ENCODE measurements around the gene CDKL5.
"Not testable (repeated sequence)": the region's sequence is repeated elsewhere in the genome, so short reads cannot be mapped to it uniquely, and the experiment has no call there.

Gene CDKL5

DNA sequence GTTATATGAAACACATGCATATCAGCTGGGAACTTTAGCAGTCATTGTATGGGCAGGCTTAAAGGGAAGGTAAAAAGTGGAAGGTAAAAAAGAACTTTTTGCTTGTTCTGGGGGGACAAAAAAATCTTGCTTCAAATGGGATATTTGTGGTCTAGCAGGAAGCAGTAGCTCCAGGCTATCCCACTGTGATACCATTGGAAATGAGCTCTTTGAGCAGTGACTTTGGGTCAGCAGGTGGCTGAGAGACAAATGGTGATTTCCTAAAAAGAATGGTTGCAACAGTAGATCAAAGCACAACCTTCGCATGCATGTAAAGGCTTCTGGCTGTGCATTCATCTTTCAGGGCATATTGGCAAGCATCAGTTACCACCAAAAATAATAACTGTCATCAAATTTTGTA is 140.3 kb downstream of the CDKL5 start:
- no peaks in the 10 kb centered on the region for H3K27me3 Mint-ChIP-seq
- ATAC-seq (replicated peaks), result no peak
- H3K4me1 Mint-ChIP-seq (ENCODE audit: low read depth in 2 of 2), result no peaks in the 10 kb centered on the region
- no peak for DNase-seq
- no peak overlapping the region for H3K4me3 Mint-ChIP-seq
- no peaks in the 10 kb centered on the region for H3K9me3 Mint-ChIP-seq
- no peaks in the 10 kb centered on the region for H3K36me3 Mint-ChIP-seq (ENCODE audit: insufficient read depth)
- no peak overlapping the region for H3K27ac Mint-ChIP-seq

DNA sequence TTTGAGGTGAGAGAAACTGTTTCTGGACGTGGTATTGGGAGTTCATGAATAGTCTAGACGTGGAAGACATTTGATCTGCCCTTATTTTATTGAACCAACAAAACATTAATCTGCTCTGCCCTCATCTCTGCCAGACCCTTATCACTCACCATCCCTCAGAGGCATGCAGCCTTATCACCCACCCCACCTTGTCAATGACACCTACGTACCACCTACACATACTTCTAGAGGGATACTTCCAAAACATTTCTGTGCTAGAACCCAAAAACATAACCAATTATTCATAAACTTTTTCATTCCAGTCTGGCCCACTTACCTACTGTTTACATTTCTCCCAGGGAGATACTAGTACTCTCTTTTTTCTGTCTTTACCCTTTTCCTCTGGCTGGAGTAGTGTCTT is 141.3 kb downstream of the CDKL5 start:
- Mint-ChIP-seq H3K36me3 (ENCODE audit: insufficient read depth) (no peaks in the 10 kb centered on the region), H3K27ac (no peak overlapping the region), H3K27me3 (no peaks in the 10 kb centered on the region), H3K9me3 (no peaks in the 10 kb centered on the region), H3K4me3 (no peak overlapping the region), H3K4me1 (ENCODE audit: low read depth in 2 of 2) (no peaks in the 10 kb centered on the region)
- DNase-seq, result no peak
- ATAC-seq (replicated peaks), result no peak

DNA sequence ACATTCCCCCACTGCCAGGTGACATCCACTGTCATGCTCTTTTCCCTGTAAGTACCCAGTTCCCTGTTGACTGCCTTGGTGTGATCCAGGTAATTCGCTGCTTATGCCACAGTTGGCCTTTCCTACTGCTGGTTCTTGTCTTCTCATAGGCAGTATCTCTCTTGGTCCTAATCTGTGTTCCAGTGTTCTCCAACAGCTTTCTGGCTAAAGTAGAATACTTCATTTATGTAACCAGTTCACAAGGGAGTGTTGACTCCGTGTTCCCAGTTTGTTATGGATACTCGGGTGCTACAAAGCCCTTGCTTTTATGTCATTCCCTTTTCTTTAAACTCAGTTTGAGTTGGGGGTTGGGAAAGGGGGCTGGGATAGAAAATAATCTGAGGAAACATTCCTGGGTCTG is 148.1 kb downstream of the CDKL5 start:
- Mint-ChIP-seq H3K4me3 (no peak overlapping the region), H3K27me3 (no peaks in the 10 kb centered on the region), H3K36me3 (ENCODE audit: insufficient read depth) (no peaks in the 10 kb centered on the region), H3K4me1 (ENCODE audit: low read depth in 2 of 2) (peaks cover 0 to 2% of the 10 kb centered on the region in 2 donors), H3K9me3 (no peaks in the 10 kb centered on the region), H3K27ac (peak overlapping the region in 1 of 2 donors; percentile 23)
- no peak for DNase-seq
- ATAC-seq (replicated peaks), result no peak

DNA sequence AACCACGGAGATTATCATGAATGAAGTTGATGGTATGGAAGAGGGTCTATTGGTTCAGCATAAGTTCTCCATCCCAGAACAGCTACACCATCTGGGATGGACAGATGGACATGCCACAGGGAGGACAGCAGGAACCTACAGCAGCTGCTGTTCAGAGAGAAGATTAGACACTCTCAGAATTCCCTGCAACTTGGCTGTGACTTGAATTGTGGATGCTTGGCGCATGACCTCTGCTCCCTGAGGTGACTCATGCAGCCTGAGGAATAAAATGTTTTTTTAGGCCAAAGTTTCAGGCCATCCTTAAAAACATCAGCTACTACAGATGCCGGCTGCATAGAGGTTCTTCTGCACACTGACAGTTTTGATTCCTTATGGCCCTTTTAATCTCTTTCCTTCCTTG is 149.2 kb downstream of the CDKL5 start:
- DNase-seq (no peak), ATAC-seq (replicated peaks) (no peak)
- H3K9me3 Mint-ChIP-seq, result no peaks in the 10 kb centered on the region
- H3K4me3 Mint-ChIP-seq, result no peak overlapping the region
- H3K27me3 Mint-ChIP-seq, result no peaks in the 10 kb centered on the region
- H3K36me3 Mint-ChIP-seq (ENCODE audit: insufficient read depth), result no peaks in the 10 kb centered on the region
- H3K27ac Mint-ChIP-seq, result no peak overlapping the region
- H3K4me1 Mint-ChIP-seq (ENCODE audit: low read depth in 2 of 2), result peaks cover 0 to 2% of the 10 kb centered on the region in 2 donors

GRCh38 chrX:18575744-18576143 is 150.3 kb downstream of the CDKL5 start:
- no peaks in the 10 kb centered on the region for H3K9me3 Mint-ChIP-seq
- no peak overlapping the region for H3K27ac Mint-ChIP-seq
- H3K4me1 Mint-ChIP-seq (ENCODE audit: low read depth in 2 of 2), result peaks cover 0 to 2% of the 10 kb centered on the region in 2 donors
- no peaks in the 10 kb centered on the region for H3K36me3 Mint-ChIP-seq (ENCODE audit: insufficient read depth)
- H3K4me3 Mint-ChIP-seq, result no peak overlapping the region
- no peak for DNase-seq
- no peaks in the 10 kb centered on the region for H3K27me3 Mint-ChIP-seq
- no peak for ATAC-seq (replicated peaks)

GRCh38 chrX:18577400-18577799 is 152.0 kb downstream of the CDKL5 start:
- H3K27ac Mint-ChIP-seq, result no peak overlapping the region
- ATAC-seq (replicated peaks), result no peak
- H3K4me3 Mint-ChIP-seq, result no peak overlapping the region
- DNase-seq, result no peak
- no peaks in the 10 kb centered on the region for H3K36me3 Mint-ChIP-seq (ENCODE audit: insufficient read depth)
- H3K27me3 Mint-ChIP-seq, result no peaks in the 10 kb centered on the region
- no peaks in the 10 kb centered on the region for H3K9me3 Mint-ChIP-seq
- H3K4me1 Mint-ChIP-seq (ENCODE audit: low read depth in 2 of 2), result peaks cover 0 to 2% of the 10 kb centered on the region in 2 donors

DNA sequence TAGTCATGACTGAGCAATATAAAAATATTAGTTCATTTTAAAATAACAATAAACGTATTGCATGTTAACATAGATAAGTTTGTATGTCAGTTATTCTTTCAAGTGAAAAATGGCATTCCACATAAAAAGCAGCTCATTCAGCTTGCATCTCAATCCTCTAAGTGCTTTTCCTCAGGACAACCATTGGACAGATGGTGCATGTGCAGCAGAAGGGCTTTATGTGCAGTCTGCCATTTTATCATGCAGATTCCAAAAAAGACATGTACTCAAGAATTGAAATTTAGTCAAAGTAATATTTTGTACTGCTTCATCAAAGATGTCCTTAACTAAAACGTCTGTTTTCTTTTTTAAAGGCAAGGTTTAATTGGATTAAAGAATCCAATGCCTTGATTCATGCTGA is 153.1 kb downstream of the CDKL5 start:
- Mint-ChIP-seq H3K27me3 (no peaks in the 10 kb centered on the region), H3K4me3 (no peak overlapping the region), H3K36me3 (ENCODE audit: insufficient read depth) (no peaks in the 10 kb centered on the region), H3K4me1 (ENCODE audit: low read depth in 2 of 2) (peaks cover 0 to under 1% of the 10 kb centered on the region in 2 donors), H3K9me3 (no peaks in the 10 kb centered on the region), H3K27ac (no peak overlapping the region)
- DNase-seq (no peak), ATAC-seq (replicated peaks) (no peak)

- H3K9me3 Mint-ChIP-seq, result no peaks in the 10 kb centered on the region
- no peak overlapping the region for H3K4me3 Mint-ChIP-seq
- H3K36me3 Mint-ChIP-seq (ENCODE audit: insufficient read depth), result no peaks in the 10 kb centered on the region
- H3K27ac Mint-ChIP-seq, result no peak overlapping the region
- ATAC-seq (replicated peaks), result no peak
- DNase-seq, result no peak
- H3K27me3 Mint-ChIP-seq, result no peaks in the 10 kb centered on the region
- H3K4me1 Mint-ChIP-seq (ENCODE audit: low read depth in 2 of 2), result no peaks in the 10 kb centered on the region
These were observed 154.1 kb downstream of the CDKL5 start for GRCh38 chrX:18579495-18579894.

- Mint-ChIP-seq H3K4me1 (ENCODE audit: low read depth in 2 of 2) (no peaks in the 10 kb centered on the region), H3K36me3 (ENCODE audit: insufficient read depth) (peaks cover 4% of the 10 kb centered on the region), H3K9me3 (no peaks in the 10 kb centered on the region), H3K27ac (no peak overlapping the region), H3K27me3 (no peaks in the 10 kb centered on the region), H3K4me3 (no peak overlapping the region)
- ATAC-seq (replicated peaks) (no peak), DNase-seq (no peak)
These were observed 157.6 kb downstream of the CDKL5 start for GRCh38 chrX:18582910-18583493.

- H3K4me1 Mint-ChIP-seq (ENCODE audit: low read depth in 2 of 2); H3K27ac Mint-ChIP-seq; ATAC-seq (replicated peaks); H3K4me3 Mint-ChIP-seq; H3K27me3 Mint-ChIP-seq; H3K9me3 Mint-ChIP-seq; DNase-seq: not testable (repeated sequence)
- H3K36me3 Mint-ChIP-seq (ENCODE audit: insufficient read depth), result peaks cover 17% of the 10 kb centered on the region
These were observed 163.9 kb downstream of the CDKL5 start for GRCh38 chrX:18589292-18589691.

- Mint-ChIP-seq H3K36me3 (ENCODE audit: insufficient read depth) (peaks cover 13% of the 10 kb centered on the region), H3K4me3 (no peak overlapping the region), H3K27me3 (no peaks in the 10 kb centered on the region), H3K27ac (no peak overlapping the region), H3K9me3 (no peaks in the 10 kb centered on the region), H3K4me1 (ENCODE audit: low read depth in 2 of 2) (no peaks in the 10 kb centered on the region)
- ATAC-seq (replicated peaks) (no peak), DNase-seq (no peak)
These were observed 166.4 kb downstream of the CDKL5 start for GRCh38 chrX:18591834-18592233.

GRCh38 chrX:18594079-18594478 is 168.7 kb downstream of the CDKL5 start:
- Mint-ChIP-seq H3K9me3 (no peaks in the 10 kb centered on the region), H3K27ac (no peak overlapping the region), H3K27me3 (no peaks in the 10 kb centered on the region), H3K4me3 (no peak overlapping the region), H3K36me3 (ENCODE audit: insufficient read depth) (peaks cover 3% of the 10 kb centered on the region), H3K4me1 (ENCODE audit: low read depth in 2 of 2) (no peaks in the 10 kb centered on the region)
- ATAC-seq (replicated peaks) (no peak), DNase-seq (no peak)

DNA sequence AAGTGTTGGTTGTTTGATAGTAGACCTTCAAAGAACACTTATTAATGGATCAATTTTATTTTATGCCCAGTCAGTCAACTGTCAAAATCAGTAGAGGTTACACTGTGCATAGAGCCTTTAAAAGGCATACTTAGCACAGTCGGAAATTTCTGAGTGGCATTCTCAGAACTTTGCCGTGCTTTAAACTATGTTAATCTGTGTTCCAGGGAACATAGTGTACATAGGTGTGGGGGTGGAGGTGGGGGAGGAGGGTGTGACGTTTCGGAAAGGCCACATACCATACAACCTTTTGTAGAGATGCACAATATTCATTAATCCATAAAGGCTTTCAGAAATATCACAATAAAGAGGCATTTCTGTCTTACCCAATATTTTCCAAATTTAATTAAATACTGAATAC is 170.7 kb downstream of the CDKL5 start:
- H3K9me3 Mint-ChIP-seq, result no peaks in the 10 kb centered on the region
- no peak for DNase-seq
- no peak overlapping the region for H3K4me3 Mint-ChIP-seq
- no peak overlapping the region for H3K27ac Mint-ChIP-seq
- ATAC-seq (replicated peaks), result no peak
- peaks cover under 1% of the 10 kb centered on the region for H3K36me3 Mint-ChIP-seq (ENCODE audit: insufficient read depth)
- no peaks in the 10 kb centered on the region for H3K4me1 Mint-ChIP-seq (ENCODE audit: low read depth in 2 of 2)
- no peaks in the 10 kb centered on the region for H3K27me3 Mint-ChIP-seq

- DNase-seq (no peak), ATAC-seq (replicated peaks) (no peak)
- Mint-ChIP-seq H3K27ac (no peak overlapping the region), H3K4me3 (no peak overlapping the region), H3K27me3 (no peaks in the 10 kb centered on the region), H3K4me1 (ENCODE audit: low read depth in 2 of 2) (no peaks in the 10 kb centered on the region), H3K9me3 (no peaks in the 10 kb centered on the region), H3K36me3 (ENCODE audit: insufficient read depth) (no peaks in the 10 kb centered on the region)
These were observed 173.0 kb downstream of the CDKL5 start for GRCh38 chrX:18598413-18598812.

DNA sequence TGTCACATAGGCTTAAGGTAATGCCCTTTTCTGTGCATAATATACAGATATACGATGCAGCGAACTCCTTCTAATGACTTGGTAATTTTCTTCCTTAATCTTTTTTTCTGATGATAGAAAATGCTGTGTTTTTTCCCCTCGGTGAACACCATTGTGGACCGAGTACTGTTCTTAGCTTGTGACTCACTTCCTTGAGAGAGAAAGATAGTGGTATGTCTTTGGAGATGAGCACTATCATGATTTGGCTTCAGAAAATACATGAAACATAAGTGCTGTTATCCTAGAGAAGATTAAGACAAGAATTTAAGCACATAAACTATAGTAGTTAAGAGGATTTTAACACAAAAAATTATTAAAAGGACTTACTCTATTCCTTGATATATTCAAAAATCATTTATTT is 182.6 kb downstream of the CDKL5 start:
- no peak overlapping the region for H3K27ac Mint-ChIP-seq
- H3K36me3 Mint-ChIP-seq (ENCODE audit: insufficient read depth), result peaks cover 15% of the 10 kb centered on the region

More for the DNA sequence above, 182.6 kb downstream of the CDKL5 start:
- DNase-seq, result no peak
- no peak for ATAC-seq (replicated peaks)
- no peaks in the 10 kb centered on the region for H3K9me3 Mint-ChIP-seq
- H3K27me3 Mint-ChIP-seq, result no peaks in the 10 kb centered on the region
- no peaks in the 10 kb centered on the region for H3K4me1 Mint-ChIP-seq (ENCODE audit: low read depth in 2 of 2)
- H3K4me3 Mint-ChIP-seq, result no peak overlapping the region
